ENCODE results near the gene CGN. TPM values are rescaled to one million over a fixed set of nuclear protein-coding genes. Genes with fewer than 3 reads are reported as not detected.
"Not testable (repeated sequence)": the region's sequence is repeated elsewhere in the genome, so short reads cannot be mapped to it uniquely, and the experiment has no call there.

CGN gene
- total RNA-seq, 1 donor from 2014 or later, result 5.3 TPM

DNA sequence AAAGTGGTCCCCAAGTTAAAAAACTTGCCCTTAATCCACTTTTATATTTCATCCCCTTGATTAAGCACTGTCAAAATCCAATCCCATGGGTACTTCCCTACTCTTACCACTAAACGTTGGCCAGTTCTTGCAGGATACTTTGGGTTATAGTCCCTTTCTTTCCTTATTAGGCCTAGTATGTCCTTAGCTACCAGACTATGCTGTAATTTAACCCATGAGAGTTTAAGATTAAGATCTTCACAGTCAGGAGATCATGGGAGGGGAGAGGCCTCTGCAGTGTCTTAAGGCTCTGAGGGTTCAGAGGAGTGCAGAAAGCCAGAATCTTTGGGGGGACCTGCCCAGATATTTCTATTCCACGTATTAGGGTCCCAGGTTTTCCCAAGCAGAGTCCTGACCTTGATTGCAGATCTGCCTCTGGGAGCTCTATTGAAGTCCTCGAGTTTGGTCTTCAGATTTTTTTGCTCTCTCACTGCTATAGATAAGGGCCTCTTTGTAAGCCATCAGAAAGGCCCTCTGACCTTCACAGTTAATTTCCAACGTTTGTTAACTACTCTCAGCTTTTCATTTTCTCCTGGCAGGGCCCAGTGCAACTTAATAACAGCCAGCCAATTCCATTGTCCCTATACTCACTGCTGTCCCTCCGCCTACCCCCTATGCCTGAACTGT, 9.0 kb upstream of the CGN start:
- DNase-seq (ENCODE audit: low spot score), result no peak

- DNase-seq (ENCODE audit: low spot score), result no peak
These were observed 8.1 kb upstream of the CGN start for GRCh38 chr1:151502859-151503780.

GRCh38 chr1:151504252-151504651, 6.9 kb upstream of the CGN start:
- no peak for DNase-seq (ENCODE audit: low spot score)

DNA sequence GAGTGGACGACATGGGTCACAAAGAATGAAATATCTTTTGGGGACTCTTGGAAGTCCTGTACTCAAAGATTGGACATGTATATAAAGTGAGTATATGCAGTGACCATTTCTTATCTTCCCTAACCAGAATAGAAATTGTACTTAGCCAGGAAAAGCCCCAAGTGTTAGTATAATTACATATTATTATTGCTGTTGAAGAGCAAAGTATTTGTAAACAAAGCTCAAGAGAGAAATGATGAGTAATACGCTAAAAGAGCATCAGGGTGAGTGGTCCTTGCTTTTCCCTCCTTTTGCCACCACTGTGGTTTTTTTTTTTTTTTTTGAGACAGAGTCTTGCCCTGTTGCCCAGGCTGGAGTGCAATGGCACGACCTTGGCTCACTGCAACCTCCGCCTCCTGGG, 6.4 kb upstream of the CGN start:
- no peak for DNase-seq (ENCODE audit: low spot score)

DNA sequence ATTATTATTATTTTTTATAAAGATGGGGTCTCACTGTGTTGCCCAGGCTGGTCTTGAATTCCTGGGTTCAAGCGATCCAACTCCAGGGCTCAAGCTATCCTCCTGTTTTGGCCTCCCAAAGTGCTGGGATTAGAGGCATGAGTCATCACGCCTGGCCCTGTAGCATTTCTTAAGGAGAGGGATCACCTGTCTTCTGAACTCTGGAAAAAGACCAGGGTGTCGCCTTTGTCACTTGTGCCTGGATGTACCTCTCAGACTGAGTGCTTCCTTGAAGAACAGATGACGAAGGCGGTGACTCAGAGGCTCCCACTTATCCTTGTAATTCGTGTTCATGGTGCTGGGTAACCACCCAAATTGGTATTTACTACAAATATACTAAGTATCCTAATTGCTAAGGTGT, 2.4 kb upstream of the CGN start:
- DNase-seq (ENCODE audit: low spot score), result no peak

GRCh38 chr1:151509350-151510019, 1.7 kb upstream of the CGN start:
- no peak for DNase-seq (ENCODE audit: low spot score)

DNA sequence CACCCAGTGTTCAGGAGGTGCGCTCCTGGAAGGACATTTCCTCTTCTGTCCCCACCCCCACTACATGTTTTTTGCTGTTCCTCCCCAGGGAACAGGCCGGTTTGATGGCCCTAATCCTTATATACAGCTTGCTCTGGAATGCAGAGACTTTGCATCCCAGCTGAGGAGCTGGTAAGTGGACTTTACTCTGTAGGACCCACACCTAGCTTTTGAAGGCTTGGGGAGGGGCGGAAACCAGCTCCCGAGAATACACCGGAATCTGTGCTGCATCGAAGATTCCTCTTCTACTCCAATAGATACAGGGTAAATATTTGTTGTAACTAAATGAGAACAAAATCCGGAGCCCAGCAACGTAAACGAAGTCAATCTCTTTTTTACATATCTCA, 1.2 kb upstream of the CGN start:
- DNase-seq (ENCODE audit: low spot score), result no peak

GRCh38 chr1:151510614-151510956, 602 bp upstream of the CGN start:
- DNase-seq (ENCODE audit: low spot score), result no peak

- no peak for DNase-seq (ENCODE audit: low spot score)
These were observed 539 bp downstream of the CGN start for GRCh38 chr1:151511636-151512215.

DNA sequence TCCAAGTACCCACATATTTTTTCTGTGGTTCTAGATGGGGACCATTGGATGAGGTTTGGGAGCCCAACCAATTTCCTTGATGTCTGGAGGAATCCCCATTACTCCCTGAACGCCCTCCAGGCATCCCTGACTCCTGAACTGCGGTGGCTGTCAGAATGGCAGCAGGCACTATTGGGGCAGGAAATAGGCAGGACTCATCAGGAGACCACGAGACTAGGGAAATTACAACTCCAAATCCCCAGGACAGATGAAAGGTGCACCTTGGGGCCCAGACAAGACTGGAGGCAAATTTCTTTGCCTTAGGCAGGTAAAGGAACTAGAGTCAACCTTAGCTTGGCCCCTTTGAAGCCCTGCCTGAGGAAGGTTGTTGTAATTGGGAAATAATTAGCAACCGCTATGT, 1.1 kb downstream of the CGN start:
- no peak for DNase-seq (ENCODE audit: low spot score)

DNA sequence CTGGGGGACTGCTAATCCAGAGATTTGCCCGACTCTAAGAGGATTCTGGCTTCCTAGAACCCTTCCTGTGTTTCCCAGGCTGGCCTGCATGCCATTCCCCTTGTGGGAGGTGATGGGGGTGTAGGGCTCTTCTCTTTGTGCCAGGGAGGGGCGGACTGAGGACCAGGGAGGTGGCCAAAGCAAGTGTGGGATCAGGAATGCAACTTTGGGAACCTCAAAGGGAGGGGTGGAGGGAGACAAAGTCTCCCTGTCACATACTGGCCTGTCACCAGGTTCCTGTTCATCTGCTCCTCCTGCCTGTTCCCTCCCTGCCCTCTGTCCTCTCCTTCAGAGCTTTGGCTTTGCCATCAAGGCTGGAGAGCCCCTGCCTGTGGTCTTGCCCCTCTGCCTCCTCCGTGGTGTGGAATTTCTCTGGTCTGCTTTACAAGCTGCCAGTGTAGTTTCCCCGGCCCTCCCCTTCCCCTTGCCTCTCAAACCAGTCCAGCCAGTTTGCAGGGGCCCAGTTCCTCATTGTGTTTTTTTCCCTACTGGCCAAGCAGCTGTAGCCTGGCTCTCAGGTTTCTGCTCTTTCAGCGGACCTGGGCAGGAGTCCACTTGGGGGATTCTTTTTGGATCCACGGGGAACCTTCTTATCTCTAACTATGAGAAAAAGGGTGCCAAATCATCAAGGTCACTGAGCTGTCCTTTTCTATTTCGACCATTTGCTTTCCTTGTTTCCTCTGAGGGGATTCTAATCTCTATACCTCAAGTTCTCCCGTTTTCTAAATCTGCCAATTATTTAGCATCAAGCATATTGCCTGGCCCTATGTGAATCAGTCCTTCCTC, 1.8 kb downstream of the CGN start:
- DNase-seq (ENCODE audit: low spot score), result peak; percentile 69

DNA sequence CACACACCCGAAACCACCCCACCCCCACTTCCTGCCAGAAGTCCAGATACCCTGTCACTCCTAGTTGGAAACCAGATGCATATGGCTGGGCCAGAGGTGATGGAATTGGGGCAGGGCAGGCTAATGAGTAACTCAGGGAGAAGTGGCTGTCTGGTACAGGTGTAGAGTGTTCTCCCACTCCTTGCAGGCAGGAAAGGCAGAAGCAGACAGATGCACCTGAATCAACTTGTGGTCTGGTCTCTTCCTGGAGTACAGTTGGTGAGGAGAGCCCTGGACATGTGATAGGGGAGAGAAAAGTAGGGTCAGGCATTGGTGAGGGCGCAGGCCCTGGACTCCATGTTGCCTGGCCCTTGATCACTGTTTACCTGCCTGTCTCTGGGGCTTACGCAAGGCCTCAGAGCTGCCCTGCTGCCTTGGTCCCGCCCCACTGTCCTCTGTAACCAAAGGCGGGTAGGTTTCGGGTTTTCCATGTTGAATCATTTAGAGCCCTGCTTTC, 2.5 kb downstream of the CGN start:
- no peak for DNase-seq (ENCODE audit: low spot score)

DNA sequence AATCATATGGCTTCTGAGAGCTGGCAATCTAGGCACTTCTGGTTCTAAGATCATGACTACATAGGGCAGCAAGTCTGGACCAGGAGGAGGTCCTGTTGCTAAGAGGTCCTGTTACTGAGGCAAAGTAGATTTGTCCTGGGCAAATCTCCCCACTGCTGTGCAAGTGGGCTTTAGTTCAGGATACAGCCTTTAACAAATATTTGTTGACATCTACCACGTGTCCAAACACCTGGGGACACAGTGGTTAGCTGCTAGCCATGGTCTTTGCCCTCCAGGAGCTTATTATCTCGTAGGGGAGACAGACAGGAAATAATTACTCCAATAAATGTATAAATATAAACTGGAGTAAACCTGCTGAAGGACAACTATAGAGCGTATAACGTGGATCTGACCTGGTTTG, 3.2 kb downstream of the CGN start:
- DNase-seq (ENCODE audit: low spot score), result no peak

DNA sequence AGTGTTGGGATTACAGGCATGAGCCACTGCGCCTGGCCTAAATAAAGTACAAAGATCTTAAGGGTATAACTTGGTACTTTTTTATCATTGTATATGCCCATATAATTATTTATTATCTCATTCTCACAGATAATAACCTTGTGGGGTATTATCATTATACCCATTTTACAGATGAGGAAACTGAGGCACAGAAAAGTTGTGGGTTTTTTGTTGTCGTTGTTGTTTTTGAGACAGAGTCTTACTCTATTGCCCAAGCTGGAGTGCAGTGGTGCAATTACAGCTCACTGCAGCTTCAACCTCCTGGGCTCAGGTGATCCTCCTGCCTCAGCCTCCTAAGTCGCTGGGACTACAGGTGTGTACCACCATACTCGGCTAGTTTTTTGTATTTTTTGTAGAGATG, 4.1 kb downstream of the CGN start:
- no peak for DNase-seq (ENCODE audit: low spot score)

DNA sequence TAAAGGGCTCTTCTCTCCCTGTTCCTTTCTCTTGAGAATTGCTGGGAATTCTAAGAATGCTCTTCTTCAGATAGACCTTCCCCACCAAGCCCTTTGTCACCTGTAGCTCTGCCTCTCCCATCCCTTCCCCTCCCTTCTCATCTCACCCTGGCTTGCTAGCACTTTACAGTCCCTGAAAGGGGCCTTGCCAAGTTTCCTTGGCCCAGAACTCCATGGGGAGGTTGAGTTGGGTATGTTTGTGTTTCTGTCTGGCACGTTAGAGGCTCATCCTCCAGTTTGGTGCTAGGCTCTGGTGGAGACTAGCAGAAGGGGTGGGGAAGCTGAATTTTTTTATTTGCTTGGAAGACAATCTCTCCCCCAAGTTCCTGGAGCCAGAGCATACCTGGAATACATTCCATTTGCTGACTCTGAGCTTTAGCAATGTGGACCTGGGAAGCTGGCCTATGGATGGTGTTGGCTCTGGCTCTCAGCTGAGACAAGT, 4.9 kb downstream of the CGN start:
- no peak for DNase-seq (ENCODE audit: low spot score)

DNA sequence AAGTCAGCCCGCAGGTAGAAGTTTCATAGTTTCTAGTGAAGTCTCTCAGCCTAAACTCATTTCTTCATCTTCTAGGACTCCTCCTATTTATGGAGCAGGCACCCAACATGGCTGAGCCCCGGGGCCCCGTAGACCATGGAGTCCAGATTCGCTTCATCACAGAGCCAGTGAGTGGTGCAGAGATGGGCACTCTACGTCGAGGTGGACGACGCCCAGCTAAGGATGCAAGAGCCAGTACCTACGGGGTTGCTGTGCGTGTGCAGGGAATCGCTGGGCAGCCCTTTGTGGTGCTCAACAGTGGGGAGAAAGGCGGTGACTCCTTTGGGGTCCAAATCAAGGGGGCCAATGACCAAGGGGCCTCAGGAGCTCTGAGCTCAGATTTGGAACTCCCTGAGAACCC, 7.2 kb downstream of the CGN start:
- no peak for DNase-seq (ENCODE audit: low spot score)

- no peak for DNase-seq (ENCODE audit: low spot score)
These were observed 7.7 kb downstream of the CGN start for GRCh38 chr1:151518936-151519335.

DNA sequence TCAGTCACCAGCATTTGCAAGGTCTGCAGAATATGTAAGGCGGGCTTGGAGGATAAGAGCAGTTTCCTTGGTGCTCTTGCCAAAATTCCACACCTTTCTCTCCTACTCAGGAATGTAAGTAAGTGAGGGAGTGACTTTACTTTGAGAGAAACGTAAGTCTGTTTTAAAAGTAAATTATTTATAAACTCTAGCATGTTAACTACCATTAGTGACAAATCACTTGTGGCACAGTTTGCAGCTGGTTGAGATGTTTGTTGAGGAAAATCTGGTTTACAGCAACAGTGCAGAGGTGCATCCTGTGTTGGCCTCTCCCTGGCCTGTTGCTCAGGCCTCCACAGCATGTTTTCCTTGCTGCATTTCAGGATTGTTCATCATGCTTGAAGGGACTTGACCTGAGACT, 8.5 kb downstream of the CGN start:
- no peak for DNase-seq (ENCODE audit: low spot score)

GRCh38 chr1:151520359-151520758, 9.2 kb downstream of the CGN start:
- DNase-seq (ENCODE audit: low spot score), result no peak

DNA sequence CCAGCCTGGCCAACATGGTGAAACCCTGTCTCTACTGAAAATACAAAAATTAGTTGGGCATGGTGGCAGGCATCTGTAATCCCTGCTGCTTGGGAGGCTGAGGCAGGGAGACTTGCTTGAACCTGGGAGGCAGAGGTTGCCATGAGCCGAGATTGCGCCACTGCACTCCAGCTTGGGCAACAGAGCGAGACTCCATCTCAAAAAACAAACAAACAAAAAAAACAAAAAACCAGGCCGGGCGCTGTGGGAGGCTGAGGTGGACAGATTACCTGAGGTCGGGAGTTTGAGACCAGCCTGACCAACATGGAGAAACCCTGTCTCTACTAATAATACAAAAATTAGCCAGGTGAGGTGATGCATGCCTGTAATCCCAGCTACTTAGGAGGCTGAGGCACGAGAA, 11.2 kb downstream of the CGN start:
- not testable (repeated sequence) for DNase-seq (ENCODE audit: low spot score)

DNA sequence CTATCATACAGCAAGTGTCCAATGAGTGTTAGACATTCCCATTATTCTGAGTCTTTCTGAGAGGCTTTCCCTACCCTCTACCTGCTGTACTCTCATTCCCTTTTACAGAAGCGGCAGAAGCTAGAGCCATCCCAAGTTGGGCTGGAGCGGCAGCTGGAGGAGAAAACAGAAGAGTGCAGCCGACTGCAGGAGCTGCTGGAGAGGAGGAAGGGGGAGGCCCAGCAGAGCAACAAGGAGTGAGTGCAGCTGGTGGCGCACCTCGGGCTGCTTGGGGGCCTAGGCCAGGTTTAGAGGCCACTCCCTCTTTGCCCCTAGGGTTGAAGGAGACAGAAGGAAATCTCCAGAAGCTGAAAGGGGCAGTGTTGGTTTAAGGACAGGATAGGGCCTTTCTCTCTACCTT, 12.1 kb downstream of the CGN start:
- no peak for DNase-seq (ENCODE audit: low spot score)

All from umbilical cord (tissue), 2 donors.